Calu3 (cell line): ENCODE measurements around the gene IFNLR1. TPM values are rescaled to one million over a fixed set of nuclear protein-coding genes. Genes with fewer than 3 reads are reported as not detected.

Experiments
- BruUV-seq: library from RNA; stranded (reverse); fragments of 400-500 nt; replicated peaks from 2 replicates; lab custom pipeline; 2021; lab: Mats Ljungman, UMichigan
- CTCF ChIA-PET: fragments of 300-600 bp; sonication (Branson Sonifier 250); formaldehyde crosslinking; loops from one replicate; lab custom pipeline; 2022; ENCODE audit warnings: antibody characterized with exemption; lab: Charles Lee
- DNase-seq: peaks from one replicate; pipeline ENCODE4 v3.0.0; 2022
- H3K27ac Mint-ChIP-seq: one replicate; pipeline ENCODE4 v1.8.0; 2022; ENCODE audit warnings: mixed read lengths; ENCODE audit not compliant: unreplicated experiment
- H3K27me3 Mint-ChIP-seq: one replicate; pipeline ENCODE4 v1.8.0; 2022; ENCODE audit warnings: mixed read lengths; ENCODE audit not compliant: unreplicated experiment
- H3K36me3 Mint-ChIP-seq: one replicate; pipeline ENCODE4 v1.8.0; 2022; ENCODE audit warnings: mild to moderate bottlenecking, moderate library complexity, mixed read lengths; ENCODE audit not compliant: insufficient read depth, unreplicated experiment
- H3K4me1 Mint-ChIP-seq: one replicate; pipeline ENCODE4 v1.8.0; 2022; ENCODE audit warnings: mild to moderate bottlenecking, low read depth, mixed read lengths; ENCODE audit not compliant: unreplicated experiment
- H3K4me3 Mint-ChIP-seq: one replicate; pipeline ENCODE4 v1.8.0; 2022; ENCODE audit warnings: mild to moderate bottlenecking, low read depth, moderate library complexity, mixed read lengths; ENCODE audit not compliant: unreplicated experiment
- H3K9me3 Mint-ChIP-seq: one replicate; pipeline ENCODE4 v1.8.0; 2022; ENCODE audit warnings: low read depth, mixed read lengths; ENCODE audit not compliant: unreplicated experiment
- CTCF ChIP-seq: fragments of 200-600 bp; IDR thresholded peaks from one replicate; pipeline ENCODE4 v1.8.0; 2022; ENCODE audit warnings: antibody characterized with exemption; ENCODE audit not compliant: unreplicated experiment
- intact Hi-C: fragments of 100-400 bp; cut with micrococcal nuclease; formaldehyde crosslinking; loops from one replicate; pipeline ENCODE4 v1.10.0; 2022; ENCODE audit not compliant: unreplicated experiment
- total RNA-seq: library from RNA; stranded (reverse); gene quantifications from 2 replicates; pipeline ENCODE4 v1.2.3, GENCODE V29; 2022

The IFNLR1 gene
- total RNA-seq, 1 experiment from 2014 or later, result 4.5 TPM

GRCh38 chr1:24190983-24191461 is 3.9 kb upstream of the IFNLR1 start:
- Mint-ChIP-seq H3K4me3 (no peak overlapping the region), H3K9me3 (no peaks in the 10 kb centered on the region), H3K4me1 (peaks cover 39% of the 10 kb centered on the region), H3K27ac (no peak overlapping the region), H3K27me3 (no peaks in the 10 kb centered on the region), H3K36me3 (peaks cover 6% of the 10 kb centered on the region)
- BruUV-seq, result no TSS peak
- no peak for TF ChIP-seq CTCF
- no peak for DNase-seq
- CTCF ChIA-PET, result interaction anchor here (1.5 kb wide), 1 partner anchor 8 kb away, joined by 6 read pairs; no protein-coding TSS in a partner anchor
- intact Hi-C loops, result loop anchor here (5.0 to 10.0 kb wide), 2 partner anchors 39 to 116 kb away; no protein-coding TSS in a partner anchor

- no TSS peak for BruUV-seq
- Mint-ChIP-seq H3K9me3 (no peaks in the 10 kb centered on the region), H3K4me1 (peaks cover 35% of the 10 kb centered on the region), H3K4me3 (no peak overlapping the region), H3K36me3 (peaks cover 6% of the 10 kb centered on the region), H3K27ac (no peak overlapping the region), H3K27me3 (no peaks in the 10 kb centered on the region)
- TF ChIP-seq CTCF, result no peak
- DNase-seq, result no peak
- CTCF ChIA-PET, result interaction anchor here (1.5 kb wide), 1 partner anchor 10 kb away, joined by 6 read pairs; no protein-coding TSS in a partner anchor
- intact Hi-C loops, result no loop called here
Measured at GRCh38 chr1:24189528-24189927, 2.4 kb upstream of the IFNLR1 start.

GRCh38 chr1:24186711-24186992 is 437 bp downstream of the IFNLR1 start:
- Mint-ChIP-seq H3K9me3 (no peaks in the 10 kb centered on the region), H3K4me1 (peaks cover 26% of the 10 kb centered on the region), H3K36me3 (peaks cover 6% of the 10 kb centered on the region), H3K4me3 (peak overlapping the region; percentile 66), H3K27me3 (no peaks in the 10 kb centered on the region), H3K27ac (no peak overlapping the region)
- intact Hi-C loops, result no loop called here
- BruUV-seq, result no TSS peak
- CTCF ChIA-PET, result no interaction called here
- no peak for TF ChIP-seq CTCF
- DNase-seq, result no peak

- DNase-seq, result no peak
- no peak for TF ChIP-seq CTCF
- CTCF ChIA-PET, result no interaction called here
- Mint-ChIP-seq H3K4me1 (peaks cover 24% of the 10 kb centered on the region), H3K27ac (no peak overlapping the region), H3K9me3 (no peaks in the 10 kb centered on the region), H3K36me3 (peaks cover 6% of the 10 kb centered on the region), H3K27me3 (no peaks in the 10 kb centered on the region), H3K4me3 (peak overlapping the region; percentile 66)
- intact Hi-C loops, result no loop called here
- BruUV-seq, result TSS peak; percentile 83
Measured at GRCh38 chr1:24186031-24186710, 918 bp downstream of the IFNLR1 start.
